ENCODE data around the gene FBF1. TPM values are rescaled to one million over a fixed set of nuclear protein-coding genes. Genes with fewer than 3 reads are reported as not detected.

FBF1 gene
- total RNA-seq, 2 donors from 2014 or later: 25.9 to 39.1 TPM

- Mint-ChIP-seq H3K4me3 (peak overlapping the region; percentile 29), H3K36me3 (ENCODE audit: low read depth) (peaks cover 7% of the 10 kb centered on the region), H3K27me3 (ENCODE audit: insufficient read depth) (no peaks in the 10 kb centered on the region), H3K9me3 (no peaks in the 10 kb centered on the region), H3K27ac (peak overlapping the region; percentile 67), H3K4me1 (peaks cover 36% of the 10 kb centered on the region)
- H3K4me3 ChIP-seq (ENCODE audit: low read length): peak overlapping the region; percentile 4
- no peaks in the 10 kb centered on the region for H3K9me3 ChIP-seq (ENCODE audit: control insufficient read depth, low read length)
- H3K27ac ChIP-seq (ENCODE audit: low read depth, low read length): no peak overlapping the region
- peaks cover 13% of the 10 kb centered on the region for H3K36me3 ChIP-seq (ENCODE audit: control insufficient read depth, insufficient read depth, low read length)
- H3K27me3 ChIP-seq (ENCODE audit: control insufficient read depth, insufficient read depth, low read length, poor library complexity, severe bottlenecking): no peaks in the 10 kb centered on the region
- TF ChIP-seq CTCF (conservative IDR thresholded peaks at IDR 0.05): no peak
- no peak overlapping the region for H3K9ac ChIP-seq (ENCODE audit: extremely low read depth, low read length, poor library complexity, severe bottlenecking)
- DNase-seq: peak; percentile 98
- peaks cover 4% of the 10 kb centered on the region for H3K4me1 ChIP-seq (ENCODE audit: control insufficient read depth, insufficient read depth, low read length)
- WGBS, 2 experiments (ENCODE audit: insufficient coverage in 1 of 2, insufficient read length in 1 of 2): 16 to 21% methylated on average over 3 to 6 of the region's 6 CpGs
These were observed 42.8 kb upstream of the FBF1 start for GRCh38 chr17:75983501-75984181.

- H3K27ac ChIP-seq (ENCODE audit: low read depth, low read length): no peak overlapping the region
- Mint-ChIP-seq H3K27ac (peak overlapping the region; percentile 100), H3K4me1 (peaks cover 50% of the 10 kb centered on the region), H3K27me3 (ENCODE audit: insufficient read depth) (no peaks in the 10 kb centered on the region), H3K36me3 (ENCODE audit: low read depth) (peaks cover 14% of the 10 kb centered on the region), H3K9me3 (no peaks in the 10 kb centered on the region), H3K4me3 (peak overlapping the region; percentile 96)
- H3K4me1 ChIP-seq (ENCODE audit: control insufficient read depth, insufficient read depth, low read length): peaks cover 4% of the 10 kb centered on the region
- peak overlapping the region; percentile 57 for H3K4me3 ChIP-seq (ENCODE audit: low read length)
- H3K9ac ChIP-seq (ENCODE audit: extremely low read depth, low read length, poor library complexity, severe bottlenecking): no peak overlapping the region
- H3K36me3 ChIP-seq (ENCODE audit: control insufficient read depth, insufficient read depth, low read length): peaks cover 18% of the 10 kb centered on the region
- H3K27me3 ChIP-seq (ENCODE audit: control insufficient read depth, insufficient read depth, low read length, poor library complexity, severe bottlenecking): no peaks in the 10 kb centered on the region
- whole genome bisulfite sequencing, 2 experiments (ENCODE audit: insufficient coverage in 1 of 2, insufficient read length in 1 of 2): 90 to 96% methylated on average over 3 to 7 of the region's 7 CpGs
- DNase-seq: no peak
- no peaks in the 10 kb centered on the region for H3K9me3 ChIP-seq (ENCODE audit: control insufficient read depth, low read length)
- TF ChIP-seq CTCF (conservative IDR thresholded peaks at IDR 0.05): no peak
These were observed 40.3 kb upstream of the FBF1 start for GRCh38 chr17:75981019-75981615.

- peaks cover 25% of the 10 kb centered on the region for H3K36me3 ChIP-seq (ENCODE audit: control insufficient read depth, insufficient read depth, low read length)
- no peaks in the 10 kb centered on the region for H3K9me3 ChIP-seq (ENCODE audit: control insufficient read depth, low read length)
- peaks cover 4% of the 10 kb centered on the region for H3K4me1 ChIP-seq (ENCODE audit: control insufficient read depth, insufficient read depth, low read length)
- Mint-ChIP-seq H3K36me3 (ENCODE audit: low read depth) (peaks cover 17% of the 10 kb centered on the region), H3K9me3 (no peaks in the 10 kb centered on the region), H3K4me3 (peak overlapping the region; percentile 96), H3K4me1 (peaks cover 51% of the 10 kb centered on the region), H3K27ac (peak overlapping the region; percentile 100), H3K27me3 (ENCODE audit: insufficient read depth) (no peaks in the 10 kb centered on the region)
- 90 to 92% methylated on average over 10 to 16 of the region's 18 CpGs for WGBS, 2 experiments (ENCODE audit: insufficient coverage in 1 of 2, insufficient read length in 1 of 2)
- H3K9ac ChIP-seq (ENCODE audit: extremely low read depth, low read length, poor library complexity, severe bottlenecking): peak overlapping the region; percentile 94
- no peaks in the 10 kb centered on the region for H3K27me3 ChIP-seq (ENCODE audit: control insufficient read depth, insufficient read depth, low read length, poor library complexity, severe bottlenecking)
- H3K27ac ChIP-seq (ENCODE audit: low read depth, low read length): peak overlapping the region; percentile 97
- H3K4me3 ChIP-seq (ENCODE audit: low read length): peak overlapping the region; percentile 96
- TF ChIP-seq CTCF (conservative IDR thresholded peaks at IDR 0.05): no peak
- DNase-seq: no peak
These were observed 39.6 kb upstream of the FBF1 start for GRCh38 chr17:75980188-75981018.

All from endodermal cell (in vitro differentiated cells).